Endometrial microvascular endothelial cells (primary cell): ENCODE data around the gene GAA. TPM values are rescaled to one million over a fixed set of nuclear protein-coding genes. Genes with fewer than 3 reads are reported as not detected.

Source experiments
- in situ Hi-C: cut with HindIII; loops from 2 replicates; pipeline ENCODE4 v1.10.0; 2017; ENCODE audit warnings: low sequenced_read_pairs, low pct_unique_long_range_greater_than_20kb; ENCODE audit errors: inconsistent ontology term
- total RNA-seq: library from RNA; depleted of rRNA; stranded (reverse); fragments of >200 nt; gene quantifications from one replicate; pipeline ENCODE4 v1.2.3, GENCODE V29; 2015; ENCODE audit errors: inconsistent ontology term

The GAA gene
- total RNA-seq, 1 donor from 2014 or later = 37.1 TPM

- in situ Hi-C loops = no loop called here
These were observed 11.2 kb downstream of the GAA start for GRCh38 chr17:80112471-80113032.

DNA sequence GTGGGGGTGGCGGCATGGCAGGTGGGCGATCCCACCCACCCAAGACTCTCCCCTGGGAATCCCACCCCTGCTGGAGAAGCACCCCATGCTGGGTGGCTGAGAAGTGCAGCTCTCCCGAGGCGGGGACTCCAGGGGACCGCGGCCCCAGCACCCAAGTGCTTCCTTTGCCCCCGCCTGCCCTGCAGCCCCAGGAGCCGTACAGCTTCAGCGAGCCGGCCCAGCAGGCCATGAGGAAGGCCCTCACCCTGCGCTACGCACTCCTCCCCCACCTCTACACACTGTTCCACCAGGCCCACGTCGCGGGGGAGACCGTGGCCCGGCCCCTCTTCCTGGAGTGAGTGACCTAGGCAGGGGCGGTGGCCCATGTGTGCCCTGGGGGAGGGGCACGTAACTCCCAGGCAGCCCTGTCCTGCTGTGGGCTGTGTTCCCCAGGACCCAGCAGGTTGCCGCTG is 11.7 kb downstream of the GAA start:
- in situ Hi-C loops = no loop called here

GRCh38 chr17:80114758-80115157 is 13.4 kb downstream of the GAA start:
- in situ Hi-C loops = no loop called here

DNA sequence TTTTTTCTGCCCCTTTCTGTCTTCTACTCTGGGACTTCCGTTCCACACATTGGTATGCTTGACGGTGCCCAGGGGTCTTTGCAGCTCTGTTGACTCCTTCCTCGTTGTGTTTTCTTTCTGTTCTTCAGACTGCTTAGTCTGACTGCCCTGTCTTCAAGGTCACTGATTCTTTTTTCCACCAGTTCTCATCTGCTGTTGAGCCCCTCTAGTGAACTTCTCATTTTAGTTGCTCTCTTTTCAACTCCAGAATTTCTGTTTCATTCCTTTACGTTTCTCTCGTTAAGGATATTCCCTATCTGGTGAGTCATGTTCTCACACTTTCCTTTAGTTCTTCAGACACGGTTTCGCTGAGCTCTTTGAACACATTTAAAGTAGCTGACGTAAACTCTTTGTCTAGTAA is 13.8 kb downstream of the GAA start:
- in situ Hi-C loops = no loop called here

DNA sequence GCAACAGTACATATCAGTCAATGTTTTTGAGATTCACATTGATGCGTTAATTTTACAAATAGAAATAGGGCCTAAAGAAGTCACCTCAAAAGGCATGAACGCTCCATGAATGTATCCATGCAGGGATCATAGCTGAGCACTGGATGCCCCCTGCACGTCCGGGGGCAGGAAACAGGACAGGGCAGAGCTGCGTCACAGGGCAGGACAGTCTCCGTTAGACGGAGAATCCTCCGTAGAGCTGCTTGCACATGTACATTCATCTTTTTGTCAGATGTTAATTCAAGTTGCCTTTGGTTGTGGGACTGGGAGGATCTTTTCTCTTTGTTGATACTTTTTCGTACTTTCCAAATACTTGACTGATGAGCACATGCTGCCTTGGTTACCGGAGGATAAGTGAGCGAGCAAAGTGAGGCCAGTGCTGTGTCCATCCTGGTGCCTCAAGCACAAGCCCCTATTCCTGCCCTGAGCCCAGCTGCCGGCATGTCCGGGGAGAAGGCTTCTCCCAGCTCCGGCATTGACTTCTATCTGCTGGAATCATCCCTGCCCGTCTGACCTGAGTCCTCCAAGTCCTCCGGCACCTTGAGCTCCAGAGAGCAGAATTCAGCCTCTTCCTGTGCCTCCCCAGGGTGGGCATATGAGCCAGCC is 15.0 kb downstream of the GAA start:
- in situ Hi-C loops = no loop called here

DNA sequence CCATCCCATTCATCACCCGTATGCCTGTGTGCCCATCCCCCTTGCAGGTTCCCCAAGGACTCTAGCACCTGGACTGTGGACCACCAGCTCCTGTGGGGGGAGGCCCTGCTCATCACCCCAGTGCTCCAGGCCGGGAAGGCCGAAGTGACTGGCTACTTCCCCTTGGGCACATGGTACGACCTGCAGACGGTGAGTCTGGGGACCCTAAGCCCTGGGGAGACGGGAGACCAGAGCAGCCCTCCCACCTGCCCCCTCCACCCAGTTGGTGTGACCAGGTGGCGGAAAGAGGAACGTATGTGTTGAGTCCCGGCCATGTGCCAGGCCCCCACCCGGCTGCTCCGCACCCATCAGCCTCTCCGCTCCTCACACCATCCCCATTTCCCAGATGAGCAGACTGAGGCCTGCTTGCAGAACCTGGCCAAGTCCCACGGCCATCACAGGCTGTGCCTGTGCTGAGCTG is 15.6 kb downstream of the GAA start:
- in situ Hi-C loops = no loop called here

- in situ Hi-C loops = no loop called here
These were observed 16.4 kb downstream of the GAA start for GRCh38 chr17:80117491-80118401.

DNA sequence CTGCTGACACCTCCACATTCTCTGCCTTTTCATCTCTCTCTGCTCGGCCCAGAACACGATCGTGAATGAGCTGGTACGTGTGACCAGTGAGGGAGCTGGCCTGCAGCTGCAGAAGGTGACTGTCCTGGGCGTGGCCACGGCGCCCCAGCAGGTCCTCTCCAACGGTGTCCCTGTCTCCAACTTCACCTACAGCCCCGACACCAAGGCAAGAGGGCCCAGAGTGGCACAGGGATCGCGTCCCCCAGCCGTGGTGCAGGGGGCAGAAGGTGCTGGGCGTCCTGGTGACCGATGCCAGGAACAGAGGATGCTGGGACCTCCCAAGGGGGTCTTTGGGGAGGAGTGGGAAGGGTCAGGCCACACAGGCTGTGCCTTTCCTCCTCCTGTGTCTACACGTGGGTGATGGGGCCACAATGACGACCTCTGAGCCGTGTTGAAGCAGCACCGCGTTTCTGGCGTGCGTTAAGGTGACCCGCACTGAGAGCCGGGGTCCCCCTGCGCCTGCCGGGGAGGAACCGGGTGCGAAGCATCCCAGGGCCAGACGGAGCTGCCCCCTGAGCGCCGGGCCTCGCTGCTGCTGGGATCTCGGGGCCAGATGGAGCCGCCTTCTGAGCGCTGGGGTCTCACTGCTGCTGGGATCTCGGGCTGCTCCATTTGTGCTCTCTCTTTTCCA is 17.4 kb downstream of the GAA start:
- in situ Hi-C loops = no loop called here

DNA sequence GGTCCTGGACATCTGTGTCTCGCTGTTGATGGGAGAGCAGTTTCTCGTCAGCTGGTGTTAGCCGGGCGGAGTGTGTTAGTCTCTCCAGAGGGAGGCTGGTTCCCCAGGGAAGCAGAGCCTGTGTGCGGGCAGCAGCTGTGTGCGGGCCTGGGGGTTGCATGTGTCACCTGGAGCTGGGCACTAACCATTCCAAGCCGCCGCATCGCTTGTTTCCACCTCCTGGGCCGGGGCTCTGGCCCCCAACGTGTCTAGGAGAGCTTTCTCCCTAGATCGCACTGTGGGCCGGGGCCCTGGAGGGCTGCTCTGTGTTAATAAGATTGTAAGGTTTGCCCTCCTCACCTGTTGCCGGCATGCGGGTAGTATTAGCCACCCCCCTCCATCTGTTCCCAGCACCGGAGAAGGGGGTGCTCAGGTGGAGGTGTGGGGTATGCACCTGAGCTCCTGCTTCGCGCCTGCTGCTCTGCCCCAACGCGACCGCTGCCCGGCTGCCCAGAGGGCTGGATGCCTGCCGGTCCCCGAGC is 17.9 kb downstream of the GAA start:
- in situ Hi-C loops = no loop called here

GRCh38 chr17:80119839-80120238 is 18.5 kb downstream of the GAA start:
- in situ Hi-C loops = no loop called here

GRCh38 chr17:80122026-80122575 is 20.7 kb downstream of the GAA start:
- in situ Hi-C loops = no loop called here

GRCh38 chr17:80122926-80123505 is 21.6 kb downstream of the GAA start:
- in situ Hi-C loops = no loop called here

GRCh38 chr17:80123791-80124190 is 22.4 kb downstream of the GAA start:
- in situ Hi-C loops = no loop called here

GRCh38 chr17:80124351-80124981 is 23.1 kb downstream of the GAA start:
- in situ Hi-C loops = no loop called here

DNA sequence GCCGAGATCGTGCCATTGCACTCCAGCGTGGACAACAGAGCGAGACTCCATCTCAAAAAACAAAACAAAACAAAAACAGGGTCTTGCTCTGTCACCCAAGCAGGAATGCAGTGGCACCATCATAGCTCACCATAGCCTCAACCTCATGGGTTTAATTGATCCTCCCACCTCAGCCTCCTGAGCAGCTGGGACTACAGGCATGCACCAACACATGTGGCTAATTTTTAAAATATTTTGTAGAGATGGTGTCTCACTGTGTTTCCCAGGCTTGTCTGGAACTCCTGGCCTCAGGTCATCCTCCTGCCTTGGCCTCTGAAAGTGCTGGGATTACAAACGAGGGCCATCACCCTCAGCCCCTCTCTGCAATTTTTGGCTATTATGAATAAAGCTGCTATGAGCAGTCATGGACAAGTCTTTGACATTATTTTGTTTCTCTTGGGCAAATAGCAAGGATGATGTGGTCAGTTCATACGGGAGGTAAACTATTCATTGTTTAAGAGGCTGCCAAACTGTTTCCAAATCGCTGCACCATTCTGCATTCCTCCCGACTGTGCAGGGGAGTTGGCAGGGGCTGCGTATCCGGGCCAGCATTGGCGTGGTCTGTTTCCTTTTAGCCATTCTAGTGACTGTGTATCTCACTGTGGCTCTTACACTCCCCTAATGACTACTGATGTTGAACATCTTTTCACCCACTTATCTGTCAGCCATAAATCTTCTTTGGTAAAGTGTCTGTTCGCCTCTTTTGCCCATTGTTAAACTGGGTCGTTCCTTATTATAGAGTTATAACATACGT is 24.5 kb downstream of the GAA start:
- in situ Hi-C loops = no loop called here

DNA sequence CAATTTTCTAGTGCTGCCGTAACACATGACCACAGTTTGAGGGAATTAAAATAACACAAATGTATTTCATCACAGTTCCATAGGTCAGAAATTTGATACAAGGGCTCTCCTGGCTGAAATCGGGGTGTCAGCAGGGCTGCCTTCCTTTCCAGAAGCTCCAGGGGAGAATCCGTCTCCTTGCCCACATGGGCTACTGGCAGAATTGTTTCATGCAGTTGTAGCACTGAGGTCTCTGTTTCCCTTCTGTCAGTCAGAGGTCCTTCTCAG is 25.0 kb downstream of the GAA start:
- in situ Hi-C loops = no loop called here

DNA sequence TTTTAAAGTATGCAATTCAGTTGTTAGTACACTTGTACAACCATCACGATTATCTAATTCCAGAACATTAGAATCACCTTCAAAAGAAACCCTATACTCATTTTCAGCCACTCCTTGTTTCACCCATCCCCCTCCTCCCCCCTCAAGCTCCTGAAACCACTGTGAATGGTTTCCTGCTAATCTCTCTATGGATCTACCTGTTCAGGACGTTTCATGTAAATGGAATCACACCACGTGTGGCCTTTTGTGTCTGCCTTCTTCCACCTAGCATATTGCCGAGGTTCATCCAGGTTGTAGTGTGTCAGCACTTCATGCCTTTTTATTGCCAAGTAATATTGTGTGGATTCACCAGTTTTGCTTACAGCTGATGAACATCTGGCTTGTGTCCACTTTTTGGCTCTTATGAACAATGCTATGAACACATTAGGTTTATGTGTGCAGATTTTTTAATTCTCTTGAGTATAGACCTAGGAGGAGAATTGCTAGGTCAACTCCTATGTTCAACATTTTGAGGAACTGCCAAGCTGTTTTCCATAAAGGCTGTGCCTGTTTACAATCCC is 27.7 kb downstream of the GAA start:
- in situ Hi-C loops = no loop called here
